ENCODE data around the gene SNRNP27.
"Not testable (repeated sequence)": the region's sequence is repeated elsewhere in the genome, so short reads cannot be mapped to it uniquely, and the experiment has no call there.

Gene SNRNP27

GRCh38 chr2:69893684-69894551 lies at the start of gene SNRNP27:
TSS of gene SNRNP27 (plus strand) at chr2:69893956. CDS start at chr2:69893985, 29 bp downstream.
- peak; percentile 78 for DNase-seq (ENCODE audit: low spot score)

- no peak for DNase-seq (ENCODE audit: low spot score)
These were observed 49.8 kb upstream of the SNRNP27 start for GRCh38 chr2:69843993-69844392.

- no peak for DNase-seq (ENCODE audit: low spot score)
These were observed 49.2 kb upstream of the SNRNP27 start for GRCh38 chr2:69844560-69844959.

GRCh38 chr2:69846182-69847067 lies 47.3 kb upstream of the SNRNP27 start:
- DNase-seq (ENCODE audit: low spot score): no peak

- no peak for DNase-seq (ENCODE audit: low spot score)
These were observed 46.5 kb upstream of the SNRNP27 start for GRCh38 chr2:69847068-69847828.

- DNase-seq (ENCODE audit: low spot score): no peak
These were observed 45.5 kb upstream of the SNRNP27 start for GRCh38 chr2:69848186-69848790.

- DNase-seq (ENCODE audit: low spot score): no peak
These were observed 35.5 kb upstream of the SNRNP27 start for GRCh38 chr2:69858261-69858660.

- DNase-seq (ENCODE audit: low spot score): no peak
These were observed 30.5 kb upstream of the SNRNP27 start for GRCh38 chr2:69863298-69863697.

- no peak for DNase-seq (ENCODE audit: low spot score)
These were observed 5.3 kb upstream of the SNRNP27 start for GRCh38 chr2:69888451-69888850.

GRCh38 chr2:69889302-69889701 lies 4.5 kb upstream of the SNRNP27 start:
- DNase-seq (ENCODE audit: low spot score): no peak

- DNase-seq (ENCODE audit: low spot score): no peak
These were observed 2.9 kb upstream of the SNRNP27 start for GRCh38 chr2:69890881-69891280.

- DNase-seq (ENCODE audit: low spot score): not testable (repeated sequence)
These were observed 825 bp upstream of the SNRNP27 start for GRCh38 chr2:69892838-69893424.

- DNase-seq (ENCODE audit: low spot score): not testable (repeated sequence)
These were observed 981 bp downstream of the SNRNP27 start for GRCh38 chr2:69894737-69895136.

- DNase-seq (ENCODE audit: low spot score): no peak
These were observed 8.6 kb downstream of the SNRNP27 start for GRCh38 chr2:69902213-69902922.

- no peak for DNase-seq (ENCODE audit: low spot score)
These were observed 13.5 kb downstream of the SNRNP27 start for GRCh38 chr2:69907216-69907615.

- DNase-seq (ENCODE audit: low spot score): peak; percentile 67
These were observed 18.3 kb downstream of the SNRNP27 start for GRCh38 chr2:69911985-69912563.

- peak; percentile 100 for DNase-seq (ENCODE audit: low spot score)
These were observed 20.6 kb downstream of the SNRNP27 start for GRCh38 chr2:69914164-69914949.

- no peak for DNase-seq (ENCODE audit: low spot score)
These were observed 21.5 kb downstream of the SNRNP27 start, which contains the start of gene MXD1 for GRCh38 chr2:69914950-69915945. TSS of gene MXD1 (plus strand) at chr2:69915109. CDS start at chr2:69915331, 222 bp downstream.

Data from kidney capillary endothelial cell (primary cell).